BE2C (cell line): ENCODE results near the gene CCDC127.
"Not testable (repeated sequence)": the region's sequence is repeated elsewhere in the genome, so short reads cannot be mapped to it uniquely, and the experiment has no call there.

Source experiments
- DNase-seq: peaks from one replicate; pipeline ENCODE4 v3.0.0-alpha.2; 2020
- H3K27me3 ChIP-seq: fragments of 250-450 bp; sonication (Bioruptor Pico); 2 replicates; pipeline ENCODE4 v1.5.1; 2020; ENCODE audit warnings: mild to moderate bottlenecking
- H3K36me3 ChIP-seq: fragments of 250-450 bp; sonication (Bioruptor Pico); 2 replicates; pipeline ENCODE4 v1.5.1; 2020; ENCODE audit warnings: mild to moderate bottlenecking
- H3K4me1 ChIP-seq: fragments of 250-450 bp; sonication (Bioruptor Pico); 2 replicates; pipeline ENCODE4 v1.5.1; 2020
- H3K4me3 ChIP-seq: 2 replicates; pipeline ENCODE4 v1.5.1; 2011; ENCODE audit warnings: low read depth, low read length
- H3K9me3 ChIP-seq: fragments of 250-450 bp; sonication (Bioruptor Pico); 2 replicates; pipeline ENCODE4 v1.5.1; 2020
- TF ChIP-seq, protein P1 (sequence below): IDR thresholded peaks from 2 replicates; pipeline ENCODE4 v1.5.1; 2012; ENCODE audit warnings: mild to moderate bottlenecking, low read depth, low read length

The CCDC127 gene

DNA sequence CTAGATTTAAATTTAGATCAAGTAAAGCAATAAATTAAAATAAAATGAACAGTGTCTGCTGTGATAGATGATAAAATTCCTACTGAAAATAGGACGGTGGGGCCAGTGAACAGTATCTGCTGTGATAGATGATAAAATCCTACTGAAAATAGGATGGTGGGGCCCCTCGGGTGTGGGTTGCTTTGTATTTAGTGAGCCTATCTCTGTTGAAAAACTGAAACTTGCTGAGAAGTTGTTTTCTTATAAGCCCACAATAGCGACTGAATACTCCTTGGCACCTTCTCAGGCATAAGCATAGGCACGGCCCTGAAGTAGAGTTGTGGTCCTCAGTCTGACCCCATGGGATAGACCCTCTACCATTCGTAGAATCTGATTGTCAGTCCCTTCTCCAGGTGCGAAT is 5.8 kb upstream of the CCDC127 start:
- no peaks in the 10 kb centered on the region for H3K27me3 ChIP-seq
- no peak overlapping the region for H3K4me3 ChIP-seq
- H3K36me3 ChIP-seq, result peaks cover 19% of the 10 kb centered on the region
- TF ChIP-seq, protein P1, sequence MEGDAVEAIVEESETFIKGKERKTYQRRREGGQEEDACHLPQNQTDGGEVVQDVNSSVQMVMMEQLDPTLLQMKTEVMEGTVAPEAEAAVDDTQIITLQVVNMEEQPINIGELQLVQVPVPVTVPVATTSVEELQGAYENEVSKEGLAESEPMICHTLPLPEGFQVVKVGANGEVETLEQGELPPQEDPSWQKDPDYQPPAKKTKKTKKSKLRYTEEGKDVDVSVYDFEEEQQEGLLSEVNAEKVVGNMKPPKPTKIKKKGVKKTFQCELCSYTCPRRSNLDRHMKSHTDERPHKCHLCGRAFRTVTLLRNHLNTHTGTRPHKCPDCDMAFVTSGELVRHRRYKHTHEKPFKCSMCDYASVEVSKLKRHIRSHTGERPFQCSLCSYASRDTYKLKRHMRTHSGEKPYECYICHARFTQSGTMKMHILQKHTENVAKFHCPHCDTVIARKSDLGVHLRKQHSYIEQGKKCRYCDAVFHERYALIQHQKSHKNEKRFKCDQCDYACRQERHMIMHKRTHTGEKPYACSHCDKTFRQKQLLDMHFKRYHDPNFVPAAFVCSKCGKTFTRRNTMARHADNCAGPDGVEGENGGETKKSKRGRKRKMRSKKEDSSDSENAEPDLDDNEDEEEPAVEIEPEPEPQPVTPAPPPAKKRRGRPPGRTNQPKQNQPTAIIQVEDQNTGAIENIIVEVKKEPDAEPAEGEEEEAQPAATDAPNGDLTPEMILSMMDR, result no peak
- no peaks in the 10 kb centered on the region for H3K4me1 ChIP-seq
- no peaks in the 10 kb centered on the region; the same call in 1 of the 2 replicates for H3K9me3 ChIP-seq
- no peak for DNase-seq

- not testable (repeated sequence) for DNase-seq, H3K4me1 ChIP-seq, H3K9me3 ChIP-seq, H3K4me3 ChIP-seq, H3K27me3 ChIP-seq
- H3K36me3 ChIP-seq, result peaks cover 19% of the 10 kb centered on the region
Measured at GRCh38 chr5:222951-223715, 5.2 kb upstream of the CCDC127 start.

GRCh38 chr5:219991-220390 is 2.0 kb upstream of the CCDC127 start:
- DNase-seq, result no peak
- H3K4me3 ChIP-seq, result peak overlapping the region; percentile 93
- H3K4me1 ChIP-seq, result no peaks in the 10 kb centered on the region
- TF ChIP-seq, protein P1, result no peak
- H3K9me3 ChIP-seq, result no peaks in the 10 kb centered on the region; the same call in 1 of the 2 replicates
- peaks cover 7% of the 10 kb centered on the region for H3K36me3 ChIP-seq
- no peaks in the 10 kb centered on the region for H3K27me3 ChIP-seq

GRCh38 chr5:219460-219863 is 1.5 kb upstream of the CCDC127 start:
- Histone ChIP-seq H3K9me3 (no peaks in the 10 kb centered on the region; the same call in 1 of the 2 replicates), H3K27me3 (no peaks in the 10 kb centered on the region), H3K4me3 (peak overlapping the region; percentile 93), H3K4me1 (no peaks in the 10 kb centered on the region), H3K36me3 (peaks cover 4% of the 10 kb centered on the region; the same call in 1 of the 2 replicates)
- no peak for DNase-seq
- TF ChIP-seq, protein P1, result no peak

GRCh38 chr5:218457-219291 is 721 bp upstream of the CCDC127 start:
- peak; percentile 40 for DNase-seq
- H3K4me1 ChIP-seq, result no peaks in the 10 kb centered on the region

DNA sequence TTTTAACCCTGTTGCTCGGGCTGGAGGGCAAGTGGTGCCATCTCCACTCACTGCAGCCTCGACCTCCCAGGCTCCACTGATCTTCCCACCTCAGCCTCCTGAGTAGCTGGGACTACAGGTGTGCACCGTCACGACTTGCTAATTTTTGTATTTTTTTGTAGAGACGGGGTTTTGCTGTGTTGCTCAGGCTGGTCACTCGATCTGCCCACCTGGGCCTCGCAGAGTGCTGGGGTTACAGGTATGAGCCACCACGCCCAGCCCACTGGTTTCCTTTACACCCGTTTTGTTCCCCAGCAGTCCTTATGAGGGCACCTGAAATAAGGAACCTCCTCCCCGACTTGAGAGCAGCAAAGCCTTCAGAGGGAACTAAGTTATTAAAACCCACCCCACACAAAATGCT is 1.9 kb downstream of the CCDC127 start:
- not testable (repeated sequence) for H3K27me3 ChIP-seq, H3K4me1 ChIP-seq, H3K9me3 ChIP-seq, H3K4me3 ChIP-seq, H3K36me3 ChIP-seq, DNase-seq

More at GRCh38 chr5:218457-219291, 721 bp upstream of the CCDC127 start:
- TF ChIP-seq, protein P1, result no peak
- H3K27me3 ChIP-seq, result no peaks in the 10 kb centered on the region
- no peaks in the 10 kb centered on the region; the same call in 1 of the 2 replicates for H3K9me3 ChIP-seq
- H3K36me3 ChIP-seq, result peaks cover 9% of the 10 kb centered on the region; the same call in 1 of the 2 replicates
- peak overlapping the region; percentile 93 for H3K4me3 ChIP-seq

- H3K36me3 ChIP-seq, DNase-seq, H3K4me1 ChIP-seq, H3K4me3 ChIP-seq, H3K9me3 ChIP-seq, H3K27me3 ChIP-seq: not testable (repeated sequence)
Measured at GRCh38 chr5:215256-215655, 2.7 kb downstream of the CCDC127 start.
